Activated T-cell treated with anti-CD3 and anti-CD28 coated beads, Interleukin-2, amount 50 U/mL, for 4 hours (primary cell): ENCODE results near the gene GALNT17. TPM values are rescaled to one million over a fixed set of nuclear protein-coding genes. Genes with fewer than 3 reads are reported as not detected.

Experiments used
- ATAC-seq, 2 donors: fragments of 200-7000 bp; cut with Tn5 transposase; one replicate each; pipeline ENCODE4 v1.10.0; 2021
- DNase-seq: peaks from one replicate; pipeline ENCODE4 v3.0.0-alpha.2; 2020
- H3K27me3 Mint-ChIP-seq: one replicate; pipeline ENCODE4 v1.8.0; 2021; ENCODE audit warnings: low read depth, mixed read lengths
- H3K36me3 Mint-ChIP-seq: one replicate; pipeline ENCODE4 v1.8.0; 2022; ENCODE audit warnings: mixed read lengths; ENCODE audit not compliant: insufficient read depth
- H3K4me1 Mint-ChIP-seq: one replicate; pipeline ENCODE4 v1.8.0; 2021; ENCODE audit warnings: low read depth, mixed read lengths
- H3K4me3 Mint-ChIP-seq: one replicate; pipeline ENCODE4 v1.8.0; 2021; ENCODE audit warnings: mild to moderate bottlenecking, moderate library complexity, mixed read lengths
- H3K9me3 Mint-ChIP-seq: one replicate; pipeline ENCODE4 v1.8.0; 2021; ENCODE audit warnings: mixed read lengths
- total RNA-seq, 3 donors: library from RNA; stranded (reverse); gene quantifications; one replicate each; pipeline ENCODE4 v1.2.1, GENCODE V29; 2021

GALNT17 gene
- total RNA-seq, 3 donors from 2014 or later, result 0.30 TPM; not detected in 2

DNA sequence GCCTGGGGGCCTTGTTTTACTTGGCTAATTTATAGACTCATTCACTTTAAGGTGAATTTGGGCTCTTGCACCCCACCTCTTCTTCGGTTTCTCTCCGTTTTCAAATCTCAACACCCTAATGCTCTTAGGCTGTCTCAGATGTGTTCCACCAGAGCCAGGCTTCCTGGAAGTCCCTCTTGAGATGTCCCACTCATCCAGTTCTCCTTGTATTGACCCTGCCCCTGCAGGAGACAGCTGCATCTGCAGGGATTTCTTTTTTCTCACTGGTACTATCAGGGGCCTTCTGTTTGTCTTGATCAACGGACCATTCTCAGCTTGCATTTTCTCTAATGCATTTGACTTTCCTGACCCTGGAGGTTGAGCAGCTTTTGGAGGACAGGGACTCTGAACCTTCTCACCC is 279.5 kb downstream of the GALNT17 start:
- Mint-ChIP-seq H3K9me3 (peaks cover 23% of the 10 kb centered on the region), H3K4me1 (no peaks in the 10 kb centered on the region), H3K36me3 (no peaks in the 10 kb centered on the region), H3K4me3 (no peak overlapping the region), H3K27me3 (no peaks in the 10 kb centered on the region)
- DNase-seq, result no peak
- no peak for ATAC-seq

DNA sequence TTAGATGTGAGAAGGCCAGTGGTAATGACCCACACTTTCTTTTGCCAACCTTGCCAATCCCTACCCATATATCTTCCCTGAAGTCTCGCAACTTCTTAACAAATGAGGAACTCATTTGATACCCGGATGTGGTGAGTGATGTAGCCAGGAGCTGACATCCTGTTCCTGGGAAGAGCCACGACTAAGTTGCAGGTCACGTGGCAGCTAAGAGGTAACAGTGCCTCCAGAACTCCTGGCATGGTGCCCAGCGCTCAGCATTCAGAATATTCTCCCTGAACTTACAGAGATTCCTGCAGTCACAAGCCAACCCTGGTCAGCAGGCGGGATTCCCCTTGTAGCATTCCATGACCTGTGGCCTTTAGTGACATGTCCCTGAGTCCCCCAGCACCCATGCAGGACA is 282.5 kb downstream of the GALNT17 start:
- no peaks in the 10 kb centered on the region for H3K36me3 Mint-ChIP-seq
- DNase-seq, result no peak
- H3K4me3 Mint-ChIP-seq, result no peak overlapping the region
- H3K4me1 Mint-ChIP-seq, result no peaks in the 10 kb centered on the region
- ATAC-seq, result no peak
- no peaks in the 10 kb centered on the region for H3K27me3 Mint-ChIP-seq
- peaks cover 18% of the 10 kb centered on the region for H3K9me3 Mint-ChIP-seq

DNA sequence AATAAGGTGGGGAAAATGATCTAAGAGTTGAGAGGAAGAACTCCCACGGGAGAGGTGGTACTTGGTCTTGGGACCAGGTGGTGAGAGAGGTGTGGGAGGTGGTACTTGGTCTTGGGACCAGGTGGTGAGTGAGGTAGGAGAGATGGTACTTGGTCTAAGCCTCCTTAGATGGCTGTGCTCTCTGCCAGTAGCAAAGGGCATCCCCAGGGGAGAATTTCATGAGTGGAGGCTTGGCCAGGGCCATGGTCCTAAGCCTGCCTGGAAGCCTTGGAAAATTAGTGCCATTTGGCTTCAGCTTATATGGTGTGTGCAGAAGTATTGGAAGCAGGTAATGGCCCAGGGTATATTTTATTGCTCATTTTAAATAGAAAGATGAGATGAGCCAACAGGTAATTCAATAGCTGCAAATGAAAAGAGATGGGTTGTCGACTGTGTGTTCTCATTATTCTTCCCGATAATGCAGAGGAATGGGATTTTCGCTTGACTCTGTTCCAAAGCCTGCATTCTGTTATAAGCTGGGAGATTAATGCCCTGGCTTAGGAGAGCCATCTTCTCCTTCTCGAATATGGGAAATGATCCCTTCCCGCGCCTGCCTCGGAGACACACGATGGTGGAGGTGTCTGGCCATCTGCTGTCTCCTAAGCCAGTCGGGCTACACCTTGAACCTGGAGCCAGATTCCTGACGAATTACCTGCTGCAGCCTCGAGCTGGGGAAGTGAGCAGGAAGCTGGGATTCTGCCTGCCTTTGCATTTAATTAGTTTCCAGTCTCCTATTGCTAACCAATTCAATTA is 287.8 kb downstream of the GALNT17 start:
- Mint-ChIP-seq H3K9me3 (peaks cover 4% of the 10 kb centered on the region), H3K36me3 (no peaks in the 10 kb centered on the region), H3K4me3 (no peak overlapping the region), H3K27me3 (no peaks in the 10 kb centered on the region), H3K4me1 (no peaks in the 10 kb centered on the region)
- ATAC-seq, result no peak
- no peak for DNase-seq

DNA sequence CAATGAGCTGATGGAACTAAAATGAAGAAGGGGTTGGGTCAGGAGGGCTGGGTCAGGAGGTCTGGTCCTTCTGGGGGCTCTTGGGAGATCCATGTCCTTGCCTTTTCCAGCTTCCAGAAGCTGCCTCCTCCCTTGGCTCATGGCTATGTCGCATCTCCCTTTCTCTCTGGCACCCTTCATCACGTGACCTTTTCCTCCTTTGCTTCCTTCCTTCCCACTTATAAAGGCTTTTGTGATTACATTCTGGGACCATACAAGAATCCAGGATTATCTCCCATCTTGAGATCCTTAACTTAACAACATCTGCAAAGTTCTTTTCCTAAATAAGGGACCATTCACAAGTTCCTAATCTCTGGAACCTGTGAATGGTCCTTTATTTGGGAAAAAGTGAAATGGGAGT is 290.2 kb downstream of the GALNT17 start:
- Mint-ChIP-seq H3K9me3 (peaks cover 4% of the 10 kb centered on the region), H3K4me3 (no peak overlapping the region), H3K27me3 (no peaks in the 10 kb centered on the region), H3K36me3 (no peaks in the 10 kb centered on the region), H3K4me1 (no peaks in the 10 kb centered on the region)
- ATAC-seq (no peak), DNase-seq (no peak)

- no peak for ATAC-seq
- DNase-seq, result no peak
- no peaks in the 10 kb centered on the region for H3K36me3 Mint-ChIP-seq
- H3K4me1 Mint-ChIP-seq, result no peaks in the 10 kb centered on the region
- H3K27me3 Mint-ChIP-seq, result no peaks in the 10 kb centered on the region
- H3K9me3 Mint-ChIP-seq, result no peaks in the 10 kb centered on the region
- H3K4me3 Mint-ChIP-seq, result no peak overlapping the region
Measured at GRCh38 chr7:71424166-71425035, 292.5 kb downstream of the GALNT17 start.

GRCh38 chr7:71429083-71429482 is 297.1 kb downstream of the GALNT17 start:
- Mint-ChIP-seq H3K27me3 (no peaks in the 10 kb centered on the region), H3K9me3 (no peaks in the 10 kb centered on the region), H3K36me3 (no peaks in the 10 kb centered on the region), H3K4me3 (no peak overlapping the region), H3K4me1 (no peaks in the 10 kb centered on the region)
- no peak for DNase-seq
- ATAC-seq, result no peak

DNA sequence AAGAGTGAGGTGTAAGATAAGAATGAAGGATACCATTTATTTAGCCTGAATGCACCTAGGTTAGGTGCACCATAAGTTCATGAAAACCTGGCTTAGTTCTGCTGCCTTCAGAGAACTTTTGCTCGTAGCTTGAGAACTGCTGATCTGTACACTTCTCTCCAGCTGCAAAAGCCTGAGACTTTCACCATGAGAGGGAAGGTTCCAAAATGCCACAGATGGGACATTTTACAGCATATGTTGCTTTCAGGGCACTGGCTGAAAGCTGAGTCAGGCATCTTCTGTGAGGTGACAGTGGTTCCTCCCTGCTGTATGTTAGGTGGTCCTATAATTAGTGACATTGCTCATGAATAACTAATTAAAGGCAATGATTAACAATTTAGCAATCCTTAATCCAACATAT is 298.3 kb downstream of the GALNT17 start:
- H3K4me1 Mint-ChIP-seq, result no peaks in the 10 kb centered on the region
- ATAC-seq, result no peak
- no peaks in the 10 kb centered on the region for H3K27me3 Mint-ChIP-seq

DNA sequence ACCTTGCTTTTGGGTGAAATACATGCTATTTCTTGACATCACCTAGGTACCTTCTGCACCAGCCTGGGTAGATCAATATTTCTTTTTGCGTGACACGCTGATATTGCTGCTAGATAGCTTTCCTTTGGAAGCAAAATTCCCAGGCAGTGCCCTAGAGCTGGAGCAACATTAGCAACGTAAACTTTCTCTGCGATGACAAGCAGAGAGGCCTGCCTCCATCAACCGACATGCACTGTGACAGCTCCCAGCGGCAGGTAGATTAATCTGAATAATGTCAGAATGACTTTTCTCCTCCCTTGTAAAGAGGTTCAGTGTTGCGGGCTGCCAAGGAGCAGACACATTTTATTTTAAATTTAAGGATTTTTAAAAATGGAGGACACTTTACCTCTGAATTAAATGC is 307.4 kb downstream of the GALNT17 start:
- Mint-ChIP-seq H3K4me1 (no peaks in the 10 kb centered on the region), H3K36me3 (no peaks in the 10 kb centered on the region), H3K4me3 (no peak overlapping the region), H3K9me3 (peaks cover 12% of the 10 kb centered on the region), H3K27me3 (no peaks in the 10 kb centered on the region)
- DNase-seq (no peak), ATAC-seq (no peak)

More for the DNA sequence above, 298.3 kb downstream of the GALNT17 start:
- no peak overlapping the region for H3K4me3 Mint-ChIP-seq
- no peaks in the 10 kb centered on the region for H3K36me3 Mint-ChIP-seq
- DNase-seq, result no peak
- no peaks in the 10 kb centered on the region for H3K9me3 Mint-ChIP-seq

- Mint-ChIP-seq H3K4me3 (no peak overlapping the region), H3K4me1 (no peaks in the 10 kb centered on the region), H3K27me3 (no peaks in the 10 kb centered on the region), H3K36me3 (no peaks in the 10 kb centered on the region), H3K9me3 (peaks cover 15% of the 10 kb centered on the region)
- DNase-seq (no peak), ATAC-seq (no peak)
Measured at GRCh38 chr7:71442492-71443190, 310.7 kb downstream of the GALNT17 start.

DNA sequence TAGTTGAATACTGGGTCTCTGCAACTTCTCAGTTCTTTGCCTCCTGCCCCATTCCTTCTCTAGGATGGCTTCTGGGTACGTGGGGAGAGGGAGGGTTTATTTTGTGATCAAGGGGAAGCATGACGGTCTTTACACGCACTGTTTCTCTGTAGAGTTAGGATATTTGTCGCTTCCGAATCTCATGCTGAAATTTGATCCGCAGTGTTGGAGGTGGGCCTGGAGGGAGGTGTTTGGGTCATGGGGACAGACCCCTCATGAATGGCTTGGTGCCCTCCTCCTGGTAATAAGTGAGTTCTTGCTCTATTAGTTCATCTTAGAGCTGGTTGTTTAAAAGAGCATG is 311.2 kb downstream of the GALNT17 start:
- no peaks in the 10 kb centered on the region for H3K27me3 Mint-ChIP-seq
- DNase-seq, result no peak
- H3K36me3 Mint-ChIP-seq, result no peaks in the 10 kb centered on the region
- no peak for ATAC-seq
- H3K4me1 Mint-ChIP-seq, result no peaks in the 10 kb centered on the region
- H3K9me3 Mint-ChIP-seq, result peaks cover 19% of the 10 kb centered on the region
- no peak overlapping the region for H3K4me3 Mint-ChIP-seq

DNA sequence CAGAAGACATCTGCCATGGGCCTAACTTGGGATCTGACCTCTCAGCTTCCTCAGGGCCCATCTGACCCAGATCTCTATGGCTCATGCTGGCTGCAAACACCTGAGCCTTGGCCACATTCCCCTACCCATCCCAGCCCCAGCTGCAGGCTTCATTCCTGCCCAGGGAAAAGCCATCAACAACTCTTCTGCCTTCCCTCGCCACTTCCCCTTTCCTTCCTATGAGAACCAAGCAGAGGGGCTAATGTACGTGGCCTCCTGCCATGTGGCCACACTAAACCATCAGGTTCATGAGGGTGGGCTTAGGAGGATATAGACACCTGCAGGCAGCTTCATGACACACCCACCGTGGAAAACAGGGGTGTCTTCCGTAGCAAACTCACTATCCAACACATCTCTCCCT is 312.2 kb downstream of the GALNT17 start:
- H3K27me3 Mint-ChIP-seq, result no peaks in the 10 kb centered on the region
- ATAC-seq, result no peak
- H3K4me1 Mint-ChIP-seq, result no peaks in the 10 kb centered on the region
- H3K36me3 Mint-ChIP-seq, result no peaks in the 10 kb centered on the region
- no peak for DNase-seq
- H3K9me3 Mint-ChIP-seq, result peaks cover 20% of the 10 kb centered on the region
- H3K4me3 Mint-ChIP-seq, result no peak overlapping the region

GRCh38 chr7:71453630-71454029 is 321.7 kb downstream of the GALNT17 start:
- Mint-ChIP-seq H3K4me3 (no peak overlapping the region), H3K27me3 (no peaks in the 10 kb centered on the region), H3K4me1 (no peaks in the 10 kb centered on the region), H3K36me3 (no peaks in the 10 kb centered on the region), H3K9me3 (peaks cover 9% of the 10 kb centered on the region)
- DNase-seq, result no peak
- ATAC-seq, result no peak

DNA sequence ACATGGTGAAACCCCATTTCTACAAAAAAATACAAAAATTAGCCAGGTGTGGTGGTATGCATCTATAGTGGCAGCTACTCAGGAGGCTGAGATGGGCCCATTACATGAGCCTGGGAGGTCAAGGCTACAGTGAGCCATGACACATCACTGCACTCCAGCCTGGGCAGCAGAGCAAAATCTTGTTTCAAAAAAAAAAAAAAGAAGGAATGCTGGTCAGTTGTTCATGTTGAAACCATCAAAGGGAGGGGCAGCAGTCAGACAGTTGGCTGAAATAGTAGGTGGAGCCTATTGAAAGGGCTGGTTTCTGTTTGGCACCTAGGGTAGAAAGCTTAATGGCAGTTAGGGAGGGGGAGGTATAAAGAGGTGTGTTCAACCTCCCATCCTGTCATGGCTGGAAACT is 323.0 kb downstream of the GALNT17 start:
- Mint-ChIP-seq H3K27me3 (no peaks in the 10 kb centered on the region), H3K4me3 (no peak overlapping the region), H3K36me3 (no peaks in the 10 kb centered on the region), H3K4me1 (no peaks in the 10 kb centered on the region), H3K9me3 (peaks cover 15% of the 10 kb centered on the region)
- ATAC-seq, result no peak
- DNase-seq, result no peak

DNA sequence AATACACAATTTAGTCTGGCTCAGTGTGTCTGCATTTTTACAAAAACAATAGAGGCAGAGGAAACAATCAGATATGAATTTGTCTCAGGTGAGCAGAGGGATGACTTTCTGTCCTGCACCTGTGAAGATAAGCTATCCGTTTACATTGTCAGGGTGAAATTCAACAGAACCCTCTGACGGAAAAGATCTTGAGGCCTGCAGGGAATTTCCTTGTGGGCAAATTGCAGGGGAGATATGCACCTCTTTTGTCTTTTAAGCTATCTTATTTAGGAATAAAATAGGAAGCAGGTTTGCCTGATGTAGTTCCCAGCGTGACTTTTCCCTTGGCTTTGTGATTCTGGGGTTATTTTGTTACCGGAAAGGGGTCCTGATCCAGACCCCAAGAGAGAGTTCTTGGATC is 325.1 kb downstream of the GALNT17 start:
- DNase-seq (no peak), ATAC-seq (no peak)
- Mint-ChIP-seq H3K4me1 (no peaks in the 10 kb centered on the region), H3K9me3 (peaks cover 23% of the 10 kb centered on the region), H3K36me3 (no peaks in the 10 kb centered on the region), H3K27me3 (no peaks in the 10 kb centered on the region), H3K4me3 (no peak overlapping the region)
